Mammary epithelial cell (primary cell): Measurements from ENCODE around the gene PLA2G2A.

ENCODE experiments used
- EZH2 ChIP-seq: IDR thresholded peaks from 2 replicates; pipeline ENCODE4 v1.6.1; 2012; ENCODE audit warnings: low read length, inconsistent platforms, borderline replicate concordance
- TF ChIP-seq, protein P1 (sequence below), 2 donors: IDR thresholded peaks in 1 of 2; conservative IDR thresholded peaks in 1 of 2; 2 replicates each; pipeline ENCODE4 v1.5.1; 2011 to 2012; ENCODE audit warnings: inconsistent platforms in 2 of 2, low read length in 2 of 2, mild to moderate bottlenecking in 2 of 2, control low read depth in 1 of 2, low read depth in 1 of 2; ENCODE audit not compliant: insufficient read depth in 1 of 2; ENCODE audit errors: extremely low read depth in 1 of 2

DNA sequence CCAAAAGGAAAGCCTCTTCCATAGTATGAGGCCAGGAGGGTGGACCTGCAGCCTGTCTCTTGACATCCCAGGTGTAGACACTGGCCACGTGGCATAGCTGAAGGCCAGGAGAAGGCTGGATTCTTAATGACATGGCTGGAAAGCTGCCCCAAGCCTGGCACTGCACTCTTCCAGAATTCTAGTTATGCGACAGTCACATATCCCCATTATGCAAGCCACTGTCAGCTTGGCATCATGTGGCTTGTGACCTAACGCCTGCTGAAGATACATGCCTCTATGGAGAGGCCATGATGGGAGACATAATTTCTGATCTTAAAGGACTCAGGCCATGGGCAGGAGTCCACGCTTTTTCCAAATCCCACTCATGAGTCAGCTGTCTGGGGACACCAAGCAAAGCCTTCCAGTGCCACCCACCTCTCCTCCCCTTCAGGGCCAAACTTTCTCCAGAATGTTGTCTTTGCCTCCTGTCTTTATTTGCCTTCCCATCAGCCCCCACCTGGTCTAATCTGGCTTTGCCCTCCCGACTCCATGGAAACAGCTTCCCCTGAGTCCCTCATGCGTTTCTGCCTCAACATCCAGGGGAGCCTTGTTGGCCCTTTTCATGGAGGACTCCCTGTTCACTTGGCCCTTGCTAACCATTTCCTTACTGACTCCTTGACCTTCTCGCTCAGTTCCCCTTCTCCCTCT is 3.0 kb downstream of the PLA2G2A start:
- TF ChIP-seq, protein P1, sequence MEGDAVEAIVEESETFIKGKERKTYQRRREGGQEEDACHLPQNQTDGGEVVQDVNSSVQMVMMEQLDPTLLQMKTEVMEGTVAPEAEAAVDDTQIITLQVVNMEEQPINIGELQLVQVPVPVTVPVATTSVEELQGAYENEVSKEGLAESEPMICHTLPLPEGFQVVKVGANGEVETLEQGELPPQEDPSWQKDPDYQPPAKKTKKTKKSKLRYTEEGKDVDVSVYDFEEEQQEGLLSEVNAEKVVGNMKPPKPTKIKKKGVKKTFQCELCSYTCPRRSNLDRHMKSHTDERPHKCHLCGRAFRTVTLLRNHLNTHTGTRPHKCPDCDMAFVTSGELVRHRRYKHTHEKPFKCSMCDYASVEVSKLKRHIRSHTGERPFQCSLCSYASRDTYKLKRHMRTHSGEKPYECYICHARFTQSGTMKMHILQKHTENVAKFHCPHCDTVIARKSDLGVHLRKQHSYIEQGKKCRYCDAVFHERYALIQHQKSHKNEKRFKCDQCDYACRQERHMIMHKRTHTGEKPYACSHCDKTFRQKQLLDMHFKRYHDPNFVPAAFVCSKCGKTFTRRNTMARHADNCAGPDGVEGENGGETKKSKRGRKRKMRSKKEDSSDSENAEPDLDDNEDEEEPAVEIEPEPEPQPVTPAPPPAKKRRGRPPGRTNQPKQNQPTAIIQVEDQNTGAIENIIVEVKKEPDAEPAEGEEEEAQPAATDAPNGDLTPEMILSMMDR (conservative IDR thresholded peaks at IDR 0.05 in 1 of 2, IDR thresholded peaks at IDR 0.05 in 1 of 2; ENCODE audit: extremely low read depth in 1 of 2, insufficient read depth in 1 of 2, low read depth in 1 of 2, low read length in 2 of 2), result no peak
- no peak for TF ChIP-seq EZH2
